HL-60 (cell line): ENCODE measurements around the gene FAM234B.

Experiments
- POLR2AphosphoS5 ChIP-seq: IDR thresholded peaks from 2 replicates; pipeline ENCODE4 v1.6.1; 2012; ENCODE audit warnings: low read depth
- TF ChIP-seq, protein P1 (sequence below): IDR thresholded peaks from one replicate; pipeline ENCODE4 v1.5.1; 2011; ENCODE audit warnings: low read length, control low read depth, inconsistent platforms; ENCODE audit not compliant: insufficient read depth
- TF ChIP-seq, protein P2 (sequence below): IDR thresholded peaks from 2 replicates; pipeline ENCODE4 v1.6.1; 2012; ENCODE audit warnings: low read depth; ENCODE audit not compliant: insufficient replicate concordance

DNA sequence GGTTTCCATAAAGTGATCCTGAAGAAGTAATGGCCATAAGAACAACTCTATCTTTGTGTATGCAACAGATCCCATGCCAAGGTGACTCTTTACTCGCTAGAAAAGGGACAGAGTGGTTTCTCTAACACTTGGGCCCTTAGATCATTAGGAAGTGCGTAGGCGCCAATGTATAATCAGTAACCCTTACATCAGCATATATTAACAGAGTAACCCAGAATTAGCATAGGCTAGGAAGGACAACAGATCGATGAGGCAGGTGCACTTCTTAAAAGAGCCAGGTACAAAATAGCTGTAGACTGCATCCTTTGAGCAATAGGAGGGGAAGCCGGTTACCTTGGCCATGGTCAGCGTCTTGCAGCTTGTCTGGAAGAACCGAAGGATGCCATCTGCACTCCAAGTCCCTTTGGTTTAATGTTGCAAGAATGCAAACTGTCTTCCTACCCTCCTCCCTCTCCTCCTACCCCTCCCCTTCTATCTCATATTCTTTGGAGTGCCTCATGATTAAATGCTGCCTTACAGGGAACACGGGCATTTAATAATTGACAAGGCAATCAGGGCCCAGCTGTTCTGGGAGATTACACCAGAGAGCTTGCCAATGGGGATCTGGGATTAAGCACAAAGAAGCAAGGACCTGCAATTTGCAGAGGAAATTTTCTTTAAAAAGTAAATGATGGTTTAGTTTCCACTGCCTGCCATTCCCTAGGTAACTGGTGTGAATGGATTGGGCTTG is 51.2 kb downstream of the FAM234B start:
- TF ChIP-seq, protein P1, sequence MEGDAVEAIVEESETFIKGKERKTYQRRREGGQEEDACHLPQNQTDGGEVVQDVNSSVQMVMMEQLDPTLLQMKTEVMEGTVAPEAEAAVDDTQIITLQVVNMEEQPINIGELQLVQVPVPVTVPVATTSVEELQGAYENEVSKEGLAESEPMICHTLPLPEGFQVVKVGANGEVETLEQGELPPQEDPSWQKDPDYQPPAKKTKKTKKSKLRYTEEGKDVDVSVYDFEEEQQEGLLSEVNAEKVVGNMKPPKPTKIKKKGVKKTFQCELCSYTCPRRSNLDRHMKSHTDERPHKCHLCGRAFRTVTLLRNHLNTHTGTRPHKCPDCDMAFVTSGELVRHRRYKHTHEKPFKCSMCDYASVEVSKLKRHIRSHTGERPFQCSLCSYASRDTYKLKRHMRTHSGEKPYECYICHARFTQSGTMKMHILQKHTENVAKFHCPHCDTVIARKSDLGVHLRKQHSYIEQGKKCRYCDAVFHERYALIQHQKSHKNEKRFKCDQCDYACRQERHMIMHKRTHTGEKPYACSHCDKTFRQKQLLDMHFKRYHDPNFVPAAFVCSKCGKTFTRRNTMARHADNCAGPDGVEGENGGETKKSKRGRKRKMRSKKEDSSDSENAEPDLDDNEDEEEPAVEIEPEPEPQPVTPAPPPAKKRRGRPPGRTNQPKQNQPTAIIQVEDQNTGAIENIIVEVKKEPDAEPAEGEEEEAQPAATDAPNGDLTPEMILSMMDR, result no peak
- no peak for TF ChIP-seq POLR2AphosphoS5
- TF ChIP-seq, protein P2, sequence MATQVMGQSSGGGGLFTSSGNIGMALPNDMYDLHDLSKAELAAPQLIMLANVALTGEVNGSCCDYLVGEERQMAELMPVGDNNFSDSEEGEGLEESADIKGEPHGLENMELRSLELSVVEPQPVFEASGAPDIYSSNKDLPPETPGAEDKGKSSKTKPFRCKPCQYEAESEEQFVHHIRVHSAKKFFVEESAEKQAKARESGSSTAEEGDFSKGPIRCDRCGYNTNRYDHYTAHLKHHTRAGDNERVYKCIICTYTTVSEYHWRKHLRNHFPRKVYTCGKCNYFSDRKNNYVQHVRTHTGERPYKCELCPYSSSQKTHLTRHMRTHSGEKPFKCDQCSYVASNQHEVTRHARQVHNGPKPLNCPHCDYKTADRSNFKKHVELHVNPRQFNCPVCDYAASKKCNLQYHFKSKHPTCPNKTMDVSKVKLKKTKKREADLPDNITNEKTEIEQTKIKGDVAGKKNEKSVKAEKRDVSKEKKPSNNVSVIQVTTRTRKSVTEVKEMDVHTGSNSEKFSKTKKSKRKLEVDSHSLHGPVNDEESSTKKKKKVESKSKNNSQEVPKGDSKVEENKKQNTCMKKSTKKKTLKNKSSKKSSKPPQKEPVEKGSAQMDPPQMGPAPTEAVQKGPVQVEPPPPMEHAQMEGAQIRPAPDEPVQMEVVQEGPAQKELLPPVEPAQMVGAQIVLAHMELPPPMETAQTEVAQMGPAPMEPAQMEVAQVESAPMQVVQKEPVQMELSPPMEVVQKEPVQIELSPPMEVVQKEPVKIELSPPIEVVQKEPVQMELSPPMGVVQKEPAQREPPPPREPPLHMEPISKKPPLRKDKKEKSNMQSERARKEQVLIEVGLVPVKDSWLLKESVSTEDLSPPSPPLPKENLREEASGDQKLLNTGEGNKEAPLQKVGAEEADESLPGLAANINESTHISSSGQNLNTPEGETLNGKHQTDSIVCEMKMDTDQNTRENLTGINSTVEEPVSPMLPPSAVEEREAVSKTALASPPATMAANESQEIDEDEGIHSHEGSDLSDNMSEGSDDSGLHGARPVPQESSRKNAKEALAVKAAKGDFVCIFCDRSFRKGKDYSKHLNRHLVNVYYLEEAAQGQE, result no peak
